Cardiac septum (tissue), 1 donor: ENCODE results near the gene GALNT11. TPM values are rescaled to one million over a fixed set of nuclear protein-coding genes. Genes with fewer than 3 reads are reported as not detected.
"Not testable (repeated sequence)": the region's sequence is repeated elsewhere in the genome, so short reads cannot be mapped to it uniquely, and the experiment has no call there.

Source experiments
- DNase-seq: peaks from one replicate; pipeline ENCODE4 v3.0.0-alpha.2; 2020; ENCODE audit warnings: low spot score
- intact Hi-C: fragments of 100-400 bp; cut with DNase I; formaldehyde crosslinking; loops from one replicate; pipeline ENCODE4 v1.14.0; 2022
- total RNA-seq: library from RNA; stranded (reverse); fragmentation: NEBNext Ultra II Directional; extraction: Animal tissue kit (Norgen Biotek cat#: 25700); gene quantifications from one replicate; pipeline ENCODE4 v1.2.1, GENCODE V29; 2021
- donor health status: DM: no; HTN: no; CAD: no.

GALNT11 gene
- total RNA-seq, 1 donor from 2014 or later = 25.6 TPM

- intact Hi-C loops = loop anchor here (10.0 kb wide), 2 partner anchors 119 to 161 kb away; no protein-coding TSS in a partner anchor
- DNase-seq = no peak
Measured at GRCh38 chr7:152025937-152026890, 740 bp downstream of the GALNT11 start.

DNA sequence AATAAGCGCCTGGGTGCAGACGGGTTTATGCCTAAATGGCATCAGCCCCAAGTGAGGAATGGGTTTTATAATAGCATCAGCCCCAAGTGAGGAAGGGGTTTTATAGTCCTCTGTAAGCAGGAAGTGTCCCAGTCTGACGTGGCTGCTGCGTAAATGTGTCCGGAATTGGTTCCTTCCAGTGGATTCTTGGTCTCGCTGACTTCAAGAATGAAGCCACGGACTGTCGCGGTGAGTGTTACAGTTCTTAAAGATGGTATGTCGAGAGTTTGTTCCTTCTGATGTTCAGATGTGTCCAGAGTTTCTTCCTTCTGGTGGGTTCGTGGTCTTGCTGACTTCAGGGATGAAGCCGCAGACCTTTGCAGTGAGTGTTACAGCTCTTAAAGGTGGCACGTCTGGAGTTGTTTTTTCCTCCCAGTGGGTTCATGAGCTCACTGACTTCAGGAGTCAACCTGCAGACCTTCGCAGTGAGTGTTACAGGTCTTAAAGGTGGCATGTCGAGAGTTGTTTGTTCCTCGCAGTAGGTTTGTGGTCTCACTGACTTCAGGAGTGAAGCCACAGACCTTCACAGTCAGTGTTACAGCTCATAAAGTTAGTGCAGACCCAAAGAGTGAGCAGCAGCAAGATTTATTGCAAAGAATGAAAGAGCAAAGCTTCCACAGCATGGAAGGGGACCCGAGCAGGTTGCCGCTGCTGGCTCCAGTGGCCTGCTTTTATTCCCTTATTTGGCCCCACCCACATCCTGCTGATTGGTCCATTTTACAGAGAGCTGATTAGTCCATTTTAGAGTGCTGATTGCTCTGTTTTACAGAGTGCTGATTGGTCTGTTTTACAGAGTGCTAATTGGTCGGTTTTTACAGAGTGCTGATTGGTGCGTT lies 2.3 kb downstream of the GALNT11 start:
- not testable (repeated sequence) for DNase-seq
- intact Hi-C loops = loop anchor here (10.0 kb wide), 2 partner anchors 117 to 163 kb away; no protein-coding TSS in a partner anchor

DNA sequence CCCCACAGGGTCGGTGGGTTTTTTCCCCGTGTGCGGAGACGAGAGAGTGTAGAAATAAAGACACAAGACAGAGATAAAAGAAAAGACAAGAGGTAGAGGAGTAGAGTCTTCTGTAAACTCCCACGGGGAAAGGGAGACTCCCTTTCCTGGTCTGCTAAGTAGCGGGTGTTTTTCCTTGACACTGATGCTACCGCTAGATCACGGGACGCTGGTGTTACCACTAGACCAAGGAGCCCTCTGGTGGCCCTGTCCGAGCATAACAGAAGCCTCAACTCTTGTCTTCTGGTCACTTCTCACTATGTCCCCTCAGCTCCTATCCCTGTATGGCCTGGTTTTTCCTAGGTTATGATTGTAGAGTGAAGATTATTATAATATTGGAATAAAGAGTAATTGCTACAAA lies 4.6 kb downstream of the GALNT11 start:
- DNase-seq, intact Hi-C loops: not testable (repeated sequence)

GRCh38 chr7:152030639-152031038 lies 5.2 kb downstream of the GALNT11 start:
- intact Hi-C loops, DNase-seq: not testable (repeated sequence)

DNA sequence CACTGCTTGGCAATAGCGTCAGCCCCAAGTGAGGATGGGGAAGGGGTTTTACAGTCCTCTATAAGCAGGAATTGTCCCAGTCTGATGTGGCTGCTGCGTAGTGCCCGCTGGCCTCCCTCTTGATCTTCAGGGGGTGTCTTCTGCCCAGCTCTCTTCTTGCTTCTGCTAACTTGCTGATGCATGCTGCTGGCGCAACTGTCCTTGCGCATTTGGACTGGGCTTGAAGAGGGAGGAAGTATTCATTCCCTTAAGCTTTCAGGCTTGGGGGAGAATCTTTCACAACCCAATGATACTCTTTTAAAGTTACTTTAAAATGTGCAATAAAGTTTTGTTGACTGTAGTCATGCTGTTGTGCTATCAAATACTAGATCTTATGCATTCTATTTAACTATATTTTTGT lies 10.3 kb downstream of the GALNT11 start:
- DNase-seq = no peak
- intact Hi-C loops = no loop called here

GRCh38 chr7:152038410-152038809 lies 12.9 kb downstream of the GALNT11 start:
- intact Hi-C loops, DNase-seq: not testable (repeated sequence)

GRCh38 chr7:152043086-152043485 lies 17.6 kb downstream of the GALNT11 start:
- DNase-seq = not testable (repeated sequence)

DNA sequence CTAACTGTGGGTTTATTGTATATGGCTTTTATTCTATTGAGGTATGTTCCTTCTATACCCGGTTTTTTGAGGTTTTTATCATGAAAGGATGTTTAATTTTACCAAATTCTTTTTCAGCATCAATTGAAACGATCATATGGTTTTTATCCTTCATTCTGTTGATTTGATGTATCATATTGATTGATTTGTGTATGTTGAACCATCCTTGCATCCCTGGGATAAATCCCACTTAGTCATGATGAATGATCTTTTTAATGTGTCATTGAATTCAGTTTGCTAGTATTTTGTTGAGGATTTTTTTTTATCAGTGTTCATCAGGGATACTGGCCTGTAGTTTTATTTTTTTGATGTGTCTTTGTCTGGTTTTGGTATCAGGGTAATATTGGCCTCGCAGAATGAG lies 19.4 kb downstream of the GALNT11 start:
- intact Hi-C loops, DNase-seq: not testable (repeated sequence)

More at GRCh38 chr7:152043086-152043485, 17.6 kb downstream of the GALNT11 start:
- intact Hi-C loops = not testable (repeated sequence)

DNA sequence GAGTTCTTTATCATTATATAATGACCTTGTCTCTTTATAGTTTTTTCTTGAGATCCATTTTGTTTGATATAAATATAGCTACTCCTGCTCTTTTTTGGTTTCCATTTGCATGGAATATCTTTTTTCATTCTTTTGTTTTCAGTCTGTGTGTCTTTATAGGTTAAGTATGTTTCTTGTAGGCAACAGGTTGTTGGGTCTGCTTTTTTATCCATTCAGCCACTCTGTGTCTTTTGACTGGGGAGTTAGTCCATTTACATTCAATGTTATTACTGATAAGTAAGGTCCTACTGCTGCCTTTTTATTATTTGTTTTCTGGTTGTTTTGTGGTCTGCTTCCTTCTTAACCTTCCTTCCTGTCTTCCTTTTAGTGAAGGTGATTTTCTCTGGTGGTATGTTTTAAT lies 21.1 kb downstream of the GALNT11 start:
- intact Hi-C loops = no loop called here
- no peak for DNase-seq

DNA sequence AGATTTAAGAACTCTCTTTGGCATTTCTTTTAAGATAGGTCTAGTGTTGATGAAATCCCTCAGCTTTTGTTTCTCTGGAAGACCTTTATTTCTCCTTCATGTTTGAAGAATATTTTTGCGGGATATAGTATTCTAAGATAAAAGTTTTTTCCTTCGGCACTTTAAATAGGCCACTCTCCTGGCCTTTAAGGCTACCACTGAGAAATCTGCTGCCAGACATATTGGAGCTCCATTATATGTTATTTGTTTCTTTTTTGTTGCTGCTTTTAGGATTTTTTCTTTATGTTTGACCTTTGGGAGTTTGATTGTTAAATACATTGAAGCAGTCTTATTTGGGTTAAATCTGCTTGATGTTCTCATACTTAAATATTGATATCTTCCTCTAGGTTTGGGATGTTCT lies 22.6 kb downstream of the GALNT11 start:
- DNase-seq = no peak
- intact Hi-C loops = no loop called here

DNA sequence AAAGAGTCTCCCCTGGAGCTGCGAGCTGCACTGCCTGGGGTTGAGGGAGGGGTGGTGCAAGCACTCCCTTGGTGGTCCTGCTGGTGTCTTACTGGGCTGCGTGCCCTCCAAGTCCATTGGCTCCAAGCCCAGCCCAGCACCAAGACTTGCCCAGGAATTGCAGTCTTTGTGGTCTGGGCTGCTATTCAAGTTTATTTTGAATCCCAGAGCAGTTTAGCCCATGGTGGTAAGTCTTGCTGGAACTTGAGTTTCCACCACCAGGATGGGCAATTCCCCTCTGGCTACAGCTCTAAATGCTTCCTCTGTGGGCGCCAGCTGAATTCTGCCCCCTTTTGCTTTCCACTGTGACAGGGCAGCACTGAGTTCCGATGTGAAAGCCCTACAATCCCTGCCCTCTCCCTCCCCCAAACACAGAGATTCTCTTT lies 25.1 kb downstream of the GALNT11 start:
- intact Hi-C loops = no loop called here
- DNase-seq = no peak

GRCh38 chr7:152051968-152052367 lies 26.5 kb downstream of the GALNT11 start:
- DNase-seq = no peak
- intact Hi-C loops = no loop called here

DNA sequence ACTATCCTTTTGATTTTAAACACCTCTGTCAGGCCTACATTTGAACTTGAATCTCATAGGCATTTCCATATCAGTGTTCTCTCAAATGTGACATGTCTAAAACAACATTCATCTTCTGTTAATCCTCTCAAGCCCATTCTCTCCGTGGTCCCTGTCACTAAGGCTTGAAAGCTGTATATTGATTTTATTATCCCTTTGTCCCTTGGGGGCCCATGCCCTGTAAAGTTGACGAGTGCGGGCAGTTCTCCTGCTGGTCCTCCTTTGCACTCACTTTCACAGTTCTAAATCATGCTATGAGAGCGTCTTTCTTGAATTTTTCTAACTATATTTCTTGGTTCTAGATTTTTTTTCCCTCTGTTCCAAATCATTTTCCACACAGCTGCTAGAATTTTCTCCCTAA lies 27.3 kb downstream of the GALNT11 start:
- no peak for DNase-seq
- intact Hi-C loops = no loop called here

GRCh38 chr7:152054367-152055230 lies 29.1 kb downstream of the GALNT11 start:
- intact Hi-C loops = no loop called here
- DNase-seq = no peak

GRCh38 chr7:152056621-152057274 lies 31.3 kb downstream of the GALNT11 start:
- intact Hi-C loops = no loop called here
- DNase-seq = no peak

DNA sequence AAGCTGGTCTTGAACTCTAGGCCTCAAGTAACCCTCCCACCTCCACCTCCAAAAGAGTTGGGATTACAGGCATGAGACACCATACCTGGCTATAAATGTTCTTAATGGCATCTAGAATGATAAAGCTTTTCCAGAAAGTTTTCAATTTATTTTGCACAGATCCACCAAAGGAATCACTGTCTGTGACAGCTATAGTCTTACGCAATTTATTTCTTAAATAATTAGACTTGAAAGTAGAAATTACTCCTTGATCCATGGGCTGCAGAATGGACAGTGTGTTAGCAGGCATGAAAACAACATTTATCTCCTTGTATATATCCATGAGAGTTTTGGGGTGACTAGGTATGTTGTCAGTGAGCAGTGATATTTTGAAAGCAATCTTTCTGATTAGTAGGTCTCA lies 33.8 kb downstream of the GALNT11 start:
- DNase-seq = no peak
- intact Hi-C loops = no loop called here

GRCh38 chr7:152061086-152061485 lies 35.6 kb downstream of the GALNT11 start:
- intact Hi-C loops, DNase-seq: not testable (repeated sequence)

DNA sequence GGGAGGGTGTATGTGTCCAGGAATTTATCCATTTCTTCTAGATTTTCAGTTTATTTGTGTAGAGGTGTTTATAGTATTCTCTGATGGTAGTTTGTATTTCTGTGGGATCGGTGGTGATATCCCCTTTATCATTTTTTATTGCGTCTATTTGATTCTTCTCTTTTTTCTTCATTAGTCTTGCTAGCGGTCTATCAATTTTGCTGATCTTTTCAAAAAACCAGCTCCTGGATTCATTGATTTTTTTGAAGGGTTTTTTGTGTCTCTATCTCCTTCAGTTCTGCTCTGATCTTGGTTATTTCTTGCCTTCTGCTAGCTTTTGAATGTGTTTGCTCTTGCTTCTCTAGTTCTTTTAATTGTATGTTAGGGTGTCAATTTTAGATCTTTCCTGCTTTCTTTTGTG lies 37.7 kb downstream of the GALNT11 start:
- intact Hi-C loops, DNase-seq: not testable (repeated sequence)

GRCh38 chr7:152063821-152064220 lies 38.3 kb downstream of the GALNT11 start:
- intact Hi-C loops, DNase-seq: not testable (repeated sequence)
